Measurements from ENCODE around the gene FAM89B.
A peak's percentile ranks its signal among the peaks of the same experiment; 100 is the strongest.

The FAM89B gene

GRCh38 chr11:65548395-65548794 is 23.9 kb upstream of the FAM89B start:
- TF ChIP-seq FOXP2 (optimal IDR thresholded peaks at IDR 0.05; ENCODE audit: borderline replicate concordance, extremely low read depth, extremely low read length, insufficient read depth), result no peak

- TF ChIP-seq REST (IDR thresholded peaks at IDR 0.05; ENCODE audit: insufficient read depth in 1 of 2, low read depth in 2 of 2, low read length in 2 of 2) (no peak), POLR2AphosphoS5 (IDR thresholded peaks at IDR 0.05; ENCODE audit: low read depth, low read length) (no peak), SIN3A (IDR thresholded peaks at IDR 0.05; ENCODE audit: borderline replicate concordance, insufficient read depth, low read length) (no peak), TAF1 (IDR thresholded peaks at IDR 0.05; ENCODE audit: borderline replicate concordance, insufficient read depth, low read length) (no peak)
Observed at GRCh38 chr11:65549096-65549495, 23.2 kb upstream of the FAM89B start.

- TF ChIP-seq FOXP2 (optimal IDR thresholded peaks at IDR 0.05; ENCODE audit: borderline replicate concordance, extremely low read depth, extremely low read length, insufficient read depth) (peak; percentile 53), REST (IDR thresholded peaks at IDR 0.05; ENCODE audit: insufficient read depth in 1 of 2, low read depth in 2 of 2, low read length in 2 of 2) (no peak)
Observed at GRCh38 chr11:65551572-65552387, 20.6 kb upstream of the FAM89B start.

GRCh38 chr11:65552388-65552951 is 19.9 kb upstream of the FAM89B start:
- no peak for TF ChIP-seq REST (IDR thresholded peaks at IDR 0.05; ENCODE audit: insufficient read depth in 1 of 2, low read depth in 2 of 2, low read length in 2 of 2)
- no peak for TF ChIP-seq TAF1 (IDR thresholded peaks at IDR 0.05; ENCODE audit: borderline replicate concordance, insufficient read depth, low read length)
- TF ChIP-seq FOXP2 (optimal IDR thresholded peaks at IDR 0.05; ENCODE audit: borderline replicate concordance, extremely low read depth, extremely low read length, insufficient read depth), result no peak
- TF ChIP-seq SIN3A (IDR thresholded peaks at IDR 0.05; ENCODE audit: borderline replicate concordance, insufficient read depth, low read length), result no peak
- no peak for TF ChIP-seq POLR2AphosphoS5 (IDR thresholded peaks at IDR 0.05; ENCODE audit: low read depth, low read length)

- TF ChIP-seq SIN3A (IDR thresholded peaks at IDR 0.05; ENCODE audit: borderline replicate concordance, insufficient read depth, low read length), result no peak
- TF ChIP-seq REST (IDR thresholded peaks at IDR 0.05; ENCODE audit: insufficient read depth in 1 of 2, low read depth in 2 of 2, low read length in 2 of 2), result no peak
- TF ChIP-seq FOXP2 (optimal IDR thresholded peaks at IDR 0.05; ENCODE audit: borderline replicate concordance, extremely low read depth, extremely low read length, insufficient read depth), result no peak
- TF ChIP-seq TAF1 (IDR thresholded peaks at IDR 0.05; ENCODE audit: borderline replicate concordance, insufficient read depth, low read length), result no peak
- no peak for TF ChIP-seq POLR2AphosphoS5 (IDR thresholded peaks at IDR 0.05; ENCODE audit: low read depth, low read length)
Observed at GRCh38 chr11:65553301-65554001, 18.9 kb upstream of the FAM89B start.
